ENCODE results near the gene TMEM132C.

Gene TMEM132C

GRCh38 chr12:128338386-128339125, 71.6 kb downstream of the TMEM132C start:
- no peak for DNase-seq (ENCODE audit: low read depth in 2 of 2)

GRCh38 chr12:128339126-128339520, 72.2 kb downstream of the TMEM132C start:
- DNase-seq (ENCODE audit: low read depth in 2 of 2): no peak

GRCh38 chr12:128339631-128340030, 72.7 kb downstream of the TMEM132C start:
- DNase-seq (ENCODE audit: low read depth in 2 of 2): no peak

GRCh38 chr12:128353301-128353700, 86.3 kb downstream of the TMEM132C start:
- DNase-seq (ENCODE audit: low read depth in 2 of 2): no peak

DNA sequence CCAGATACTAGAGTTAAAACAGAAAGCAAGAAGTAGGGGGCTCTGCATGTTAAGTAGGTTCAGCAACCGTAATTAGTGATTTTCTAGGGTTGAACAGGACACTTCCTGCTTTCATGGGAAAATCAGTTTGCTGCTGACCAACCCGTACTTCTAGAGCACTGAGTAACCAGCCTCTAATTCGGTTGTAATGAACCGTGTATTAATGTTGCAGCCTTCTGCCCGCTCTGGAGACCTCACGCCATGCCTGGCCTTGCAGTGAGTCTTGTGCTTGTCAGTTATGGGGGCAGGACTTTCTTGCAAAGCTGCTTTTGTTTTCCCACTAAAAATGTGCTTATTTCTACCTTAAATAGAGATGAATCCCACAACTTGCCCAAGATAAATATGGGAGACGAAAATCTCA, 89.6 kb downstream of the TMEM132C start:
- DNase-seq (ENCODE audit: low read depth in 2 of 2): no peak

GRCh38 chr12:128361400-128361995, 94.5 kb downstream of the TMEM132C start:
- no peak for DNase-seq (ENCODE audit: low read depth in 2 of 2)

DNA sequence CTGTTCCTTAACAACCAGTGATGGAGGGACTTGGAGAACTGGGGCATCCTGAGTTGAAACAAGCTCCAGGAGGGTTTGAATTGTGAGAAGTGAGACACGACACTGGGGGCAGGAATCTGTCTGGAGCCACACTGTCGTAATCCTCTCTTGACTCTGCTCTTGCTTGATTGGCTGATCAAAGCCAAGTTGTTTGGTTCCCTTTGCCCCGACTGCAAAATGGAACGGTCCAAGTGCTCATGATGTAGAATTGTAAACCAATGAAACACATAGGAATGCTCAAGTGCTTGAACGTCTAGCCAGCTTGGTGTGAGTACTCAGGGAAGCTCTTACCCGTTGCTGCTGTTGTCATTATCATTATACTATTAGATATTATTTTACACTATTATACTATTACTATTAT, 98.1 kb downstream of the TMEM132C start:
- DNase-seq (ENCODE audit: low read depth in 2 of 2): no peak

GRCh38 chr12:128365651-128366231, 98.8 kb downstream of the TMEM132C start:
- DNase-seq (ENCODE audit: low read depth in 2 of 2): no peak

- no peak for DNase-seq (ENCODE audit: low read depth in 2 of 2)
Measured at GRCh38 chr12:128367961-128368360, 101.0 kb downstream of the TMEM132C start.

GRCh38 chr12:128381541-128381940, 114.6 kb downstream of the TMEM132C start:
- no peak for DNase-seq (ENCODE audit: low read depth in 2 of 2)

GRCh38 chr12:128381946-128382345, 115.0 kb downstream of the TMEM132C start:
- no peak for DNase-seq (ENCODE audit: low read depth in 2 of 2)

GRCh38 chr12:128382946-128383345, 116.0 kb downstream of the TMEM132C start:
- no peak for DNase-seq (ENCODE audit: low read depth in 2 of 2)

DNA sequence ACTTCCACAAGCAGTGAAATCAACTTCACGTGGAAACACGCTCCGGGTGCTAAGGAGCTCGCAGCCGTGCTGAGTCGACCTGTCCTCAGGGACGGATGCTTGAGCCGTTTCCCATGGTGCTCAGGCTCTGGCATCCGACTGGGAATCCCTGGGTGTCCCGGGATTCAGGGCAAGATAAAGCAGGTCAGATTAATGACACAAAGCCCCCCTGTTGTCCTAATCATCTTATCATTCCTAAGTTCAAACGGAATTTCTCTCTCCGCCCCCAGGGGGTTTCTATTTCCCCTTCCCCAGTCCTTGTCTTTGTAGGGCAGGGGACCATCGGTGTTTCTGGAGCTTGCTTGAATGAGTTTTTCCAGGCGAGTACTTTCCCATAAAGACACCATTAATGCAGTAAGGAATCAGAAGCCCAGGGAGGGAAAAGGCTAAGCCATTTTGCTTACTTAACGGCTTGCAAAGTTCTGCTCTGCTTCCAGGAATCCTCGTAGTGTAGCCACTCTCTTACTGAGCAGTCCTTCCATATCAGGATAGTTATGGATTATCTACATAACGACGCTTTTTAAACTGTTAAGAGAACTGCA, 116.5 kb downstream of the TMEM132C start:
- DNase-seq (ENCODE audit: low read depth in 2 of 2): no peak

DNA sequence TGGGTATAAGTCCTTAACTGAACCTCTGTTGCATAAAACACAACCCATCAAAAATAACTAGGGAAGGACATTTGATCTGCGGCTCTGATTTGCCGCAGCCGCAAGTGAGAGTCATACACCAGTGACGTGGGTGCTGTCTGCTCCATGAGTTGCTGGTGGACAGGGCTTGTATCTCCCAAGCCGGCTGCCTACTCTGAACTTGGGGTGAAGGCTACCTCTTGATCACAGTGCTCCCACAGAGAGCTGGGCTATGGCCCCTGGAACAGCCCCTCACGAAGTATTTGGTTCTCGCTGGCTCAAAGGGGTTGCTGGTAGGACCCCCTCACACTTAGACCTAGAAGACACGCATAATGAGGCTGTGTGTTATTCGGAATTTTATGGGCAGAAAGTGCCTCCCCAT, 118.8 kb downstream of the TMEM132C start:
- DNase-seq (ENCODE audit: low read depth in 2 of 2): no peak

DNA sequence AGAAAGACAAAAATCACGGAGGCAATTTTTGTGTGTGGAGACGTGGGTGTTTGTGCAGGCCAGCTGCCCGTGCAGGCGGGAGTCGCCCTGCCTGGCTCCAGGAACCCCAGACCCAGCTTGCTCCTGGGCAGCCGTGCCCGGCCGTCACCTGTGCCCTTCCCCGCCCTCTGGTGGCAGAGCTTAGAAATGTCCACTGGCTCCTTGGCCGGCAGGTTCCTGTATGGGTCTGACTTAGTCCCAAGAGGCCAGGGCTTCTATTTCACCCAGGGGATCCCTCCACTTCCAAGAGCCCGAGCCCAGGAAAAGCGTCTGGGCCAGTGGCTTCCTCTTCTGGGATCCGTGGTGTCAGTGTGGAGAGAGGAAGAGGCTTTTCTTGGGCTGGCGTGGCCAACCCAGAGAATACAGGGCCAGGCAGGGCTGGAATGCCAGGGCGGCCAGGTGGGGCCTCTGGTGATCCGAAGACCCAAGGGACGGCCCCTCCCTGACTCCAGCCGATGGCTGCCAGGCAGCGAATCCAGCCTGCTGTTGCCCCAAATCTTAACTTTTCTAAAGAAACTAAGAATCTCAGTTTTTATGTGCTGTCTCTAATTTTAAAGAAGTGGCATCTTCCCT, 120.9 kb downstream of the TMEM132C start:
- no peak for DNase-seq (ENCODE audit: low read depth in 2 of 2)

DNA sequence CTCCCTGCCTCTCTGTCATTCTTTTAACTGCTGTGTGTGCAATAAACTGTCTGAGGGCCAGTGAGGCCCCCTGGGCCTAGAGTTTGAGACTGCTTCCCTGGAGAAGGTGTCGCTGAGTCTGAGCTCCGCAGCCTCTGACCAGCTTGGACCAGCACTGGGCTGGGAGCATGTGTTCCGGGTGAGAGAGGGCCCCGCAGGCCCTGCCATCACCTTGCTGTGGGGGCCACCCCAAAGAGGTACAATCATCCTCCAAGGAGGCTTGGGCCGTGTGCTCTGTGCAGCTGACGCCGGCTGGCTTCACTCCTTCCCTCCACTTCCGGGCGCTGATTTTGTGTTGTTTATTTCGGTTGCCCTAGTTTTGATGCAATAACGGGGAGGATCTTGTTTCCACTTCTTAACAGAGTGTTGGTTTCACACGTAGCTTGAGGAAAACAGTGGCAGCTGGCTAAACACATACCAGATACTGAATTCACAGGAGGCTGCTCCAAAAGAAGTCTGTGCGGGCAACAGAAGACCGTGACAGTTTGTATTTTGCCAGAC, 121.6 kb downstream of the TMEM132C start:
- no peak for DNase-seq (ENCODE audit: low read depth in 2 of 2)

GRCh38 chr12:128393346-128393745, 126.4 kb downstream of the TMEM132C start:
- DNase-seq (ENCODE audit: low read depth in 2 of 2): no peak

DNA sequence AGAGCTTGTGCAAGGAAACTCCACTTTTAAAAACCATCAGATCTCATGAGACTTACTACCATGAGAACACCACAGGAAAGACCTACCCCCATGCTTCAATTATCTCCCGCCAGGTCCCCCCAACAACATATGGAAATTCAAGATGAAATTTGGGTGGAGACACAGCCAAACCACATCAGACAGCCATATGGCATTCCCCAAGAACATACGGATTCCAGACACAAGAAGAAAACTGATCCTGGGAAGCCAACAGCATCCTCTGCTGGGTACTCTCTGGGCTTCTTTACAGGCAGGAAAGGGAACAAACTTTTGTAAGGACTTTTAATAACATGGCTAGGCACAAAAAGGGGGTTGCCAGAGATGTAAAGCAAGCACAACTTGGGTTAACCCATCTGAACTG, 127.2 kb downstream of the TMEM132C start:
- DNase-seq (ENCODE audit: low read depth in 2 of 2): no peak

DNA sequence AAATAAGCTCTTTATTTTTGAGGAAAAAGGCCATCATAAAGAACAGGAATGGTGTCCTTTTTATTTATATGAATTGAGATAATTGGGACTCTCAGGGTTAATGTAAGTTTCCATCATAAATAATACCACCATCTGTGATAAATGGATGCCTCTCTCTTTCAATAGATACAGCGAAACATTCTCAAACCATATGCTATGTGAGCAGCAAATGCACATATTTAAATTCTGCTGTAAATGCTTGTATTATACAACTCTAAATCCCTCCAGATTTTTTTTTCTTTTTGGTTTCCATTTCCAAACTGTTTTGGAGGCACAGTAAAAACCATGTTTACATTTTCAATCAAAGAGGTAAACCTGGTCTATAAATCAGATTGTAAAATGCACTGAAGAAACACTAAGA, 132.3 kb downstream of the TMEM132C start:
- DNase-seq (ENCODE audit: low read depth in 2 of 2): no peak

- DNase-seq (ENCODE audit: low read depth in 2 of 2): no peak
Measured at GRCh38 chr12:128402486-128403243, 135.7 kb downstream of the TMEM132C start.

DNA sequence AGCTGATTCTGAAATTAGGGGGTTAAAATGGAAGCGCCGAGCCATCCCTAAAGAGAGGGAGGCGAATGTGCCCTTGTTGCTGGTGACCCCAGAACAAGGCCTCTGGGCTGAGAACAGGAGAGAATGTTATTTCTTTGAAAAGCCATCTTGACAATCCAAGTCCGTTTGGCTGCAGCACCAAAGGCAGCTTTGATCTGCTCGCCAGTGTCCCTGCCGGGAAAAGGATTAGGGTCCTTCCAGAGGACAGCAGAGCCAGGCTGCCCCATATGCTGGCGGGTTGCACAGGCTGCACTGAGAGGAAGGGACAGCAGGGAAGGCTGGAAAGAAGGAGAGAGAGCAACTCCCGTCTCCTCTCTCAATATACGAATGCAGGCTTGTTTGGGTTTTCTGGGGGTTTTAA, 141.7 kb downstream of the TMEM132C start:
- no peak for DNase-seq (ENCODE audit: low read depth in 2 of 2)

All from activated CD4-positive, alpha-beta T cell treated with anti-CD3 and anti-CD28 coated beads for 24 hours (primary cell).